ENCODE results near the gene MAP4K3. TPM values are rescaled to one million over a fixed set of nuclear protein-coding genes. Genes with fewer than 3 reads are reported as not detected.

The MAP4K3 gene
- total and polyA plus RNA-seq, 9 of the 15 experiments (the other 6 are each of a cell fraction or from before 2014, with no cell fraction given) = 3.1 to 30.0 (median 16.9) TPM

DNA sequence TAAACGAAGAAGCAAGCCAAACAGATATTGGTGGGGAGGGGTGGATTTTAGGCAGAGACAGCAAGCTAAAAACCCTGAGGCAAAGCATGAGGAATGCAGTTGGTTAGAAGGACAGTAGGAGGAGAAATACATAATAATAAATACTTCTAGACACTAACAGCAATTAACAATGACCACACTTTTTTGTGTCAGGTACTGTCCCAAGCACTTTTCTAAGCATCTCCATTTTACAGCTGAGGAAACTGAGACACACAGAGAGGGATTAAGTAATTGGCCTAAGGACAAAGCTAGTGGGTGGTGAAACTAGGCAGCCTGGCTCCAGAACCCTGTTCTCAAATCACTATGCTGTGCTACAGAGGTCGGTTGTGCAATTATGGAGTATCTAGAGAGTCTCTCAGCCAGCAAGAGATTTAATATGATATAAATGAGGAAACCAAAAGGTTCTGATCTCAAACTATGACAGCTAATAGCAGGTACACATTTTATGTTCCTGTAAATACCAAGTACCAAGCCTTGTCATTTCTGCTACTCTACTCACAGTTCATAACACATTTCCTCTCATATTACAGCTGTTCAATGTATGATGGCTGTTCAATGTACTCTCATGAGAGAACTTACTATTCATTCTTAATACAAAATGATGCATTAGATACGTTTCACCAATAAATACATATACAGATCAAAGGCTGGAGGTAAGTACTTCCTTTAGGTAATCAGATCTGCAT is 5.3 kb downstream of the MAP4K3 start:
- no peak for ATAC-seq
- peaks cover 10 to 25% of the 10 kb centered on the region in 2 experiments; a peak in 4 of 5 replicates for H3K4me1 ChIP-seq (replicated peaks in 1 of 2; ENCODE audit: control insufficient read depth in 2 of 2, insufficient read depth in 2 of 2, low read length in 2 of 2)
- ChIA-PET CTCF (ENCODE audit: low intra/inter-chr PET ratio) (no interaction called here), POLR2A (interaction anchor here (0.6 to 1.1 kb wide), 3 partner anchors 11 to 268 kb away, joined by 3 to 5 read pairs (median 3); no protein-coding TSS in a partner anchor)
- no peaks in the 10 kb centered on the region for H3K9me3 ChIP-seq (replicated peaks; ENCODE audit: control insufficient read depth, insufficient read depth, low read depth, low read length)
- H4K20me1 ChIP-seq (replicated peaks; ENCODE audit: control insufficient read depth, insufficient read depth, low read length) = 0 out of 2 replicates have a peak, but pooled peaks cover 7% of the 10 kb centered on the region
- H3K36me3 ChIP-seq (ENCODE audit: control insufficient read depth, insufficient read depth, low read length) = peaks cover 5% of the 10 kb centered on the region; the same call in 1 of the 3 replicates
- DNase-seq (ENCODE audit: extremely low read depth in 1 of 4, low spot score in 3 of 4) = no peak
- no peak overlapping the region for H3K27ac ChIP-seq (ENCODE audit: extremely low read depth, low read depth, low read length)
- WGBS (ENCODE audit: insufficient coverage, low coverage, missing lambda C conversion rate) = 16% methylated on average over 3 of the region's 3 CpGs
- H3K79me2 ChIP-seq (ENCODE audit: control insufficient read depth, insufficient read depth, low read length) = peaks cover 100% of the 10 kb centered on the region
- no TSS peak for BruUV-seq (replicated peaks)
- H3K4me2 ChIP-seq (ENCODE audit: insufficient read depth, low read length) = no peak overlapping the region; the same call in 1 of the 2 replicates
- no peaks in the 10 kb centered on the region for H3K9me1 ChIP-seq (ENCODE audit: control insufficient read depth, insufficient read depth, low read length)
- in situ Hi-C loops (cut with MboI) = no loop called here
- FAIRE-seq = no peak
- H3K9ac ChIP-seq (ENCODE audit: insufficient read depth in 1 of 2, low read depth in 2 of 2, low read length in 2 of 2) = no peak overlapping the region; a peak in 2 of 4 replicates
- H3K4me3 ChIP-seq = no peak overlapping the region
- TF ChIP-seq ZNF592 (IDR thresholded peaks at IDR 0.05) = no peak
- TF ChIP-seq CBX5 (IDR thresholded peaks at IDR 0.05; ENCODE audit: borderline replicate concordance, low read depth) = no peak
- no peak for TF ChIP-seq KLF10 (CRISPR knock-in tag; IDR thresholded peaks at IDR 0.05)
- no peak for TF ChIP-seq NR2C2 (CRISPR knock-in tag; IDR thresholded peaks at IDR 0.05)
- TF ChIP-seq NR2C2 (tag; IDR thresholded peaks at IDR 0.05) = no peak
- TF ChIP-seq NFRKB (IDR thresholded peaks at IDR 0.05; ENCODE audit: low read depth) = no peak
- no peak for TF ChIP-seq CEBPG (CRISPR knock-in tag; IDR thresholded peaks at IDR 0.05)
- TF ChIP-seq CEBPG (tag; conservative IDR thresholded peaks at IDR 0.05 in 1 of 2, IDR thresholded peaks at IDR 0.05 in 1 of 2) = peak in 1 of 2 experiments; percentile 73; a peak in 2 of 4 replicates
- TF ChIP-seq IFI16 (CRISPR knock-in tag; IDR thresholded peaks at IDR 0.05) = no peak
- TF ChIP-seq RCOR1 (IDR thresholded peaks at IDR 0.05; ENCODE audit: borderline replicate concordance in 1 of 2, low read depth in 2 of 2, low read length in 2 of 2) = no peak
- TF ChIP-seq CEBPB (tag; IDR thresholded peaks at IDR 0.05) = peak; percentile 70
- TF ChIP-seq ILK (tag; IDR thresholded peaks at IDR 0.05; ENCODE audit: borderline replicate concordance, low read depth) = no peak
- intact Hi-C loops (cut with micrococcal nuclease) = loop anchor here (10.0 kb wide), 1 partner anchor 307 kb away; the partner anchor contains the start of gene SOS1
- H3K27me3 ChIP-seq (ENCODE audit: control insufficient read depth in 2 of 2, insufficient read depth in 2 of 2, low read length in 2 of 2) = no peaks in the 10 kb centered on the region
- H2AFZ ChIP-seq (ENCODE audit: low read depth, low read length) = no peak overlapping the region
